SK-N-SH treated with all-trans-retinoic acid at 6 μM for 48 hours (cell line): ENCODE results near the gene SYNDIG1.

Experiments
- GLIS3 ChIP-seq: fragments of 250-450 bp; sonication (Bioruptor Pico); IDR thresholded peaks from 2 replicates; pipeline ENCODE4 v1.5.0; 2020; ENCODE audit warnings: mild to moderate bottlenecking, moderate library complexity
- TF ChIP-seq, protein P1 (sequence below): fragments of 250-450 bp; sonication (Bioruptor Pico); IDR thresholded peaks from 2 replicates; pipeline ENCODE4 v1.5.1; 2021; ENCODE audit warnings: mild to moderate bottlenecking, moderate library complexity
- TF ChIP-seq, protein P2 (sequence below): fragments of 250-450 bp; sonication (Bioruptor Pico); IDR thresholded peaks from 2 replicates; pipeline ENCODE4 v1.5.0; 2020; ENCODE audit warnings: mild to moderate bottlenecking, moderate library complexity

DNA sequence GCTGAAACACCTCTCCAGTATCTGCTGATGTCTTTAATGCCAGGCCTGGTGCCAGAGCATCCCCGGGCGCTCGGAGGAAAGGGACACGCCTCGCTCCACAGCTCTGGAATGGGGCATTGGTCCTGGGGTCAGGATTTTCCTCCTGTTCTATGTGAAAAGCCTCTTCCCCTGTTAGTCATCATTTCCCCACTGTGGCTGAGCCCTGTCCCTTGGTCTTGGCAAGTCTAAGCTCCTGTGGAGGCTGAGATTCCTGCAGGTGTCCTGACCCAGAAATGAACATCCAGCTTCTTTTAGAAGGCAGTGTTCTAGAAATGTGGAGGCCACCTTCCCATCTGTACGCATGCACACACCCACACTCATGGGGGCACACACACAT, 19.4 kb downstream of the SYNDIG1 start:
- no peak for TF ChIP-seq GLIS3 (CRISPR knock-in tag)
- TF ChIP-seq, protein P1, sequence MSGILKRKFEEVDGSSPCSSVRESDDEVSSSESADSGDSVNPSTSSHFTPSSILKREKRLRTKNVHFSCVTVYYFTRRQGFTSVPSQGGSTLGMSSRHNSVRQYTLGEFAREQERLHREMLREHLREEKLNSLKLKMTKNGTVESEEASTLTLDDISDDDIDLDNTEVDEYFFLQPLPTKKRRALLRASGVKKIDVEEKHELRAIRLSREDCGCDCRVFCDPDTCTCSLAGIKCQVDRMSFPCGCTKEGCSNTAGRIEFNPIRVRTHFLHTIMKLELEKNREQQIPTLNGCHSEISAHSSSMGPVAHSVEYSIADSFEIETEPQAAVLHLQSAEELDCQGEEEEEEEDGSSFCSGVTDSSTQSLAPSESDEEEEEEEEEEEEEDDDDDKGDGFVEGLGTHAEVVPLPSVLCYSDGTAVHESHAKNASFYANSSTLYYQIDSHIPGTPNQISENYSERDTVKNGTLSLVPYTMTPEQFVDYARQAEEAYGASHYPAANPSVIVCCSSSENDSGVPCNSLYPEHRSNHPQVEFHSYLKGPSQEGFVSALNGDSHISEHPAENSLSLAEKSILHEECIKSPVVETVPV: no peak
- TF ChIP-seq, protein P2, sequence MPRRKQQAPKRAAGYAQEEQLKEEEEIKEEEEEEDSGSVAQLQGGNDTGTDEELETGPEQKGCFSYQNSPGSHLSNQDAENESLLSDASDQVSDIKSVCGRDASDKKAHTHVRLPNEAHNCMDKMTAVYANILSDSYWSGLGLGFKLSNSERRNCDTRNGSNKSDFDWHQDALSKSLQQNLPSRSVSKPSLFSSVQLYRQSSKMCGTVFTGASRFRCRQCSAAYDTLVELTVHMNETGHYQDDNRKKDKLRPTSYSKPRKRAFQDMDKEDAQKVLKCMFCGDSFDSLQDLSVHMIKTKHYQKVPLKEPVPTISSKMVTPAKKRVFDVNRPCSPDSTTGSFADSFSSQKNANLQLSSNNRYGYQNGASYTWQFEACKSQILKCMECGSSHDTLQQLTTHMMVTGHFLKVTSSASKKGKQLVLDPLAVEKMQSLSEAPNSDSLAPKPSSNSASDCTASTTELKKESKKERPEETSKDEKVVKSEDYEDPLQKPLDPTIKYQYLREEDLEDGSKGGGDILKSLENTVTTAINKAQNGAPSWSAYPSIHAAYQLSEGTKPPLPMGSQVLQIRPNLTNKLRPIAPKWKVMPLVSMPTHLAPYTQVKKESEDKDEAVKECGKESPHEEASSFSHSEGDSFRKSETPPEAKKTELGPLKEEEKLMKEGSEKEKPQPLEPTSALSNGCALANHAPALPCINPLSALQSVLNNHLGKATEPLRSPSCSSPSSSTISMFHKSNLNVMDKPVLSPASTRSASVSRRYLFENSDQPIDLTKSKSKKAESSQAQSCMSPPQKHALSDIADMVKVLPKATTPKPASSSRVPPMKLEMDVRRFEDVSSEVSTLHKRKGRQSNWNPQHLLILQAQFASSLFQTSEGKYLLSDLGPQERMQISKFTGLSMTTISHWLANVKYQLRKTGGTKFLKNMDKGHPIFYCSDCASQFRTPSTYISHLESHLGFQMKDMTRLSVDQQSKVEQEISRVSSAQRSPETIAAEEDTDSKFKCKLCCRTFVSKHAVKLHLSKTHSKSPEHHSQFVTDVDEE (CRISPR knock-in tag): no peak
